ENCODE measurements around the gene MAB21L4. TPM values are rescaled to one million over a fixed set of nuclear protein-coding genes. Genes with fewer than 3 reads are reported as not detected.
A peak's percentile ranks its signal among the peaks of the same experiment; 100 is the strongest.

MAB21L4 gene
- total RNA-seq, 1 experiment from 2014 or later = 69.9 TPM

GRCh38 chr2:240852671-240853314 is 43.2 kb downstream of the MAB21L4 start:
- Mint-ChIP-seq H3K36me3 (ENCODE audit: insufficient read depth, unreplicated experiment) (no peaks in the 10 kb centered on the region), H3K9me3 (ENCODE audit: unreplicated experiment) (peaks cover 4% of the 10 kb centered on the region), H3K4me1 (ENCODE audit: low read depth, unreplicated experiment) (no peaks in the 10 kb centered on the region), H3K27me3 (ENCODE audit: insufficient read depth, unreplicated experiment) (no peaks in the 10 kb centered on the region), H3K27ac (ENCODE audit: unreplicated experiment) (no peak overlapping the region), H3K4me3 (ENCODE audit: unreplicated experiment) (no peak overlapping the region)
- ChIA-PET POLR2A (no interaction called here), CTCF (interaction anchor here (0.7 to 1.7 kb wide), 2 partner anchors 28 to 46 kb away, joined by 3 to 4 read pairs; no protein-coding TSS in a partner anchor)
- DNase-seq = no peak
- peaks cover 11% of the 10 kb centered on the region for H3K4me1 ChIP-seq
- H3K27me3 ChIP-seq (replicated peaks; ENCODE audit: control insufficient read depth, insufficient read depth, low read length) = no peaks in the 10 kb centered on the region
- no peaks in the 10 kb centered on the region for H3K9me3 ChIP-seq
- no TSS peak for BruUV-seq (replicated peaks)
- no peak for TF ChIP-seq CTCF (IDR thresholded peaks at IDR 0.05; ENCODE audit: insufficient read depth in 1 of 2, low read depth in 1 of 2, low read length in 1 of 2, severe bottlenecking in 1 of 2, unreplicated experiment in 1 of 2)
- no peak overlapping the region for H3K4me3 ChIP-seq (ENCODE audit: low read depth, low read length)
- intact Hi-C loops (cut with micrococcal nuclease; ENCODE audit: unreplicated experiment) = loop anchor here (5.0 kb wide), 1 partner anchor 210 kb away; no protein-coding TSS in a partner anchor
- H3K36me3 ChIP-seq (ENCODE audit: control insufficient read depth, insufficient read depth, low read length) = no peaks in the 10 kb centered on the region

DNA sequence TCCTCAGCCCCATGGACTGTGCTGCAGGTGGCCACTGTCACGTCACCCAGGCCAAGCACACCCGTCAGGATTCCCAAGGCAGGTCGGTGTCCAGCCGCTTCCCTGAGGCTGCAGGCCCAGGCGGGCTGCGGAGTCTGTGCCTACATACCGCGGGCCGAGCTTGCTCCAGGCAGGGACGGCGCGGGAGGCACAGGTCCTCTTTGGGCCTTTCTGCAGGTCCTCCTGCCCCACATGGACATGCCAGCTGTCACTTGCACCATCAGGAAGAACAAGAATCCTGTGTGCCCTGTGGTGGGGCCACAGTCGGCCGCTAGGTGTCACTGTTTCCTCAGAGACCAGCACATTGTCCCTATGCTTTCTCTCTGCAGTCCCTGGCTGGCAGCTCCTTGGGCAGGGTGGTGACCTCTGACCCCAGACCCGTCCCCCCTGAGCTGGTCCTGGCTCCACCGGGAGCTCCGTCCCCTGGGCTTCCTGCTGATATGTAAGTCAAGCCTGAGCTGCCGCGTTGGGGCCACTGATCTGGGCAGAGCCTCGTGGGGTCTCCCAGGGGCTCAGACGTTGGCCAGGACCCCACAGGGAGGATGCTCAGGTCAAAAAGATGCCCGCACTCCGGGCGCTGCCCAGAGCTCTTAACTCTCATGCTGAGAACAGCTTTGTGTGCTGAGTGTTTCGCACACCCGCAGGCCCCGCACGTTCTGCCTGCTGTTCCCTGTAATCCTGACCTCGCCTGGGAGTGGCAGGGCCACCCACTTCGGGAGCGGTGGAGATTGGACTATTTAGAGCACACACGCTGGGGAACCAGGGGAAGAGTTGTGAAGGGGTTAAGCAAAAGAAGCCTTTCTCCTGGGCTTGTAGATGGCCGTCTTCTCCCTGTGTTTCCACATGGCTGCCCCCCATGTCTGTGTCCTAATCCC is 44.6 kb downstream of the MAB21L4 start:
- no peak overlapping the region for H3K4me3 ChIP-seq (ENCODE audit: low read depth, low read length)
- Mint-ChIP-seq H3K4me1 (ENCODE audit: low read depth, unreplicated experiment) (no peaks in the 10 kb centered on the region), H3K27ac (ENCODE audit: unreplicated experiment) (no peak overlapping the region), H3K36me3 (ENCODE audit: insufficient read depth, unreplicated experiment) (no peaks in the 10 kb centered on the region), H3K27me3 (ENCODE audit: insufficient read depth, unreplicated experiment) (no peaks in the 10 kb centered on the region), H3K9me3 (ENCODE audit: unreplicated experiment) (peaks cover 9% of the 10 kb centered on the region), H3K4me3 (ENCODE audit: unreplicated experiment) (no peak overlapping the region)
- peak; percentile 77 to 85 for DNase-seq
- ChIA-PET CTCF (interaction anchor here (0.7 to 1.8 kb wide), 7 partner anchors 10 to 136 kb away, joined by 3 to 12 read pairs (median 4); no protein-coding TSS in a partner anchor), POLR2A (no interaction called here)
- BruUV-seq (replicated peaks) = no TSS peak
- intact Hi-C loops (cut with micrococcal nuclease; ENCODE audit: unreplicated experiment) = loop anchor here (1.0 to 5.0 kb wide), 4 partner anchors 45 to 227 kb away; partner anchors contain the start of gene MAB21L4
- no peaks in the 10 kb centered on the region for H3K27me3 ChIP-seq (replicated peaks; ENCODE audit: control insufficient read depth, insufficient read depth, low read length)
- H3K4me1 ChIP-seq = no peaks in the 10 kb centered on the region
- H3K36me3 ChIP-seq (ENCODE audit: control insufficient read depth, insufficient read depth, low read length) = no peaks in the 10 kb centered on the region
- no peaks in the 10 kb centered on the region for H3K9me3 ChIP-seq
- peak; percentile 81 to 85 for TF ChIP-seq CTCF (IDR thresholded peaks at IDR 0.05; ENCODE audit: insufficient read depth in 1 of 2, low read depth in 1 of 2, low read length in 1 of 2, severe bottlenecking in 1 of 2, unreplicated experiment in 1 of 2)

GRCh38 chr2:240850756-240851077 is 45.2 kb downstream of the MAB21L4 start:
- POLR2A ChIA-PET = no interaction called here
- no peaks in the 10 kb centered on the region for H3K36me3 ChIP-seq (ENCODE audit: control insufficient read depth, insufficient read depth, low read length)
- peaks cover 9% of the 10 kb centered on the region for H3K9me3 Mint-ChIP-seq (ENCODE audit: unreplicated experiment)
- H3K4me3 Mint-ChIP-seq (ENCODE audit: unreplicated experiment) = no peak overlapping the region
- H3K36me3 Mint-ChIP-seq (ENCODE audit: insufficient read depth, unreplicated experiment) = no peaks in the 10 kb centered on the region
- no peak for DNase-seq
- TF ChIP-seq CTCF (IDR thresholded peaks at IDR 0.05; ENCODE audit: insufficient read depth in 1 of 2, low read depth in 1 of 2, low read length in 1 of 2, severe bottlenecking in 1 of 2, unreplicated experiment in 1 of 2) = no peak
- no peaks in the 10 kb centered on the region for H3K27me3 ChIP-seq (replicated peaks; ENCODE audit: control insufficient read depth, insufficient read depth, low read length)
- no TSS peak for BruUV-seq (replicated peaks)
- H3K4me1 ChIP-seq = no peaks in the 10 kb centered on the region
- CTCF ChIA-PET = interaction anchor here (1.0 to 1.8 kb wide), 6 partner anchors 11 to 136 kb away, joined by 3 to 12 read pairs (median 6); no protein-coding TSS in a partner anchor
- no peaks in the 10 kb centered on the region for H3K27me3 Mint-ChIP-seq (ENCODE audit: insufficient read depth, unreplicated experiment)
- H3K4me3 ChIP-seq (ENCODE audit: low read depth, low read length) = no peak overlapping the region
- no peaks in the 10 kb centered on the region for H3K4me1 Mint-ChIP-seq (ENCODE audit: low read depth, unreplicated experiment)
- intact Hi-C loops (cut with micrococcal nuclease; ENCODE audit: unreplicated experiment) = loop anchor here (1.0 to 5.0 kb wide), 4 partner anchors 46 to 228 kb away; partner anchors contain the start of gene MAB21L4
- H3K27ac Mint-ChIP-seq (ENCODE audit: unreplicated experiment) = no peak overlapping the region
- H3K9me3 ChIP-seq = no peaks in the 10 kb centered on the region

All from Caco-2 (cell line).